Frontal cortex (tissue), 4 donors: ENCODE results near the gene SYNDIG1. TPM values are rescaled to one million over a fixed set of nuclear protein-coding genes. Genes with fewer than 3 reads are reported as not detected.

Experiments
- DNase-seq, 2 donors: peaks; one replicate each; pipeline ENCODE4 v3.0.0; 2012; ENCODE audit warnings: low spot score in 2 of 2
- FAIRE-seq: peaks from 2 replicates; lab custom pipeline; 2012; peaks lifted over from hg19 to GRCh38; lab: Jason Lieb, UNC
- total RNA-seq: library from RNA; depleted of rRNA; stranded (reverse); fragments of >200 nt; gene quantifications from one replicate; pipeline ENCODE4 v1.2.3, GENCODE V29; 2014
- donor health status: control.
- donor health status: control.
- donor health status: control.

The SYNDIG1 gene
- total RNA-seq, 1 donor from 2014 or later = 26.1 TPM

GRCh38 chr20:24640276-24640675 is 170.8 kb downstream of the SYNDIG1 start:
- FAIRE-seq = no peak
- no peak for DNase-seq

GRCh38 chr20:24640686-24641085 is 171.3 kb downstream of the SYNDIG1 start:
- FAIRE-seq = no peak

GRCh38 chr20:24643731-24644626 is 174.6 kb downstream of the SYNDIG1 start:
- FAIRE-seq (no peak), DNase-seq (no peak)

More at GRCh38 chr20:24640686-24641085, 171.3 kb downstream of the SYNDIG1 start:
- DNase-seq = no peak

GRCh38 chr20:24646321-24646720 is 176.9 kb downstream of the SYNDIG1 start:
- DNase-seq = no peak
- no peak for FAIRE-seq

- DNase-seq (no peak), FAIRE-seq (no peak)
Observed at GRCh38 chr20:24647713-24648112, 178.3 kb downstream of the SYNDIG1 start.

- DNase-seq = no peak
- FAIRE-seq = no peak
Observed at GRCh38 chr20:24648481-24648880, 179.1 kb downstream of the SYNDIG1 start.

- no peak for FAIRE-seq
- no peak for DNase-seq
Observed at GRCh38 chr20:24648919-24649318, 179.5 kb downstream of the SYNDIG1 start.

GRCh38 chr20:24649787-24650490 is 180.5 kb downstream of the SYNDIG1 start:
- FAIRE-seq (no peak), DNase-seq (no peak)

GRCh38 chr20:24651171-24651975 is 181.9 kb downstream of the SYNDIG1 start:
- no peak for FAIRE-seq
- DNase-seq = no peak

GRCh38 chr20:24651976-24652345 is 182.5 kb downstream of the SYNDIG1 start:
- DNase-seq (no peak), FAIRE-seq (no peak)

- no peak for FAIRE-seq
Observed at GRCh38 chr20:24653306-24653705, 183.9 kb downstream of the SYNDIG1 start.

GRCh38 chr20:24654425-24654824 is 185.0 kb downstream of the SYNDIG1 start:
- DNase-seq (no peak), FAIRE-seq (no peak)

More at GRCh38 chr20:24653306-24653705, 183.9 kb downstream of the SYNDIG1 start:
- DNase-seq = no peak

- FAIRE-seq = no peak
- no peak for DNase-seq
Observed at GRCh38 chr20:24656391-24656790, 187.0 kb downstream of the SYNDIG1 start.

GRCh38 chr20:24657196-24657595 is 187.8 kb downstream of the SYNDIG1 start:
- DNase-seq = no peak
- FAIRE-seq = no peak

GRCh38 chr20:24657878-24658620 is 188.6 kb downstream of the SYNDIG1 start:
- no peak for FAIRE-seq
- DNase-seq = no peak

GRCh38 chr20:24658920-24659660 is 189.7 kb downstream of the SYNDIG1 start:
- no peak for DNase-seq
- no peak for FAIRE-seq

- DNase-seq = no peak
- no peak for FAIRE-seq
Observed at GRCh38 chr20:24659835-24660234, 190.4 kb downstream of the SYNDIG1 start.

- no peak for FAIRE-seq
- DNase-seq = no peak
Observed at GRCh38 chr20:24660651-24661050, 191.2 kb downstream of the SYNDIG1 start.

- DNase-seq (no peak), FAIRE-seq (no peak)
Observed at GRCh38 chr20:24661255-24661654, 191.8 kb downstream of the SYNDIG1 start.
